Caco-2 (cell line): ENCODE results near the gene SLC43A2. TPM values are rescaled to one million over a fixed set of nuclear protein-coding genes. Genes with fewer than 3 reads are reported as not detected.

ENCODE experiments used
- BruUV-seq: library from RNA; stranded (reverse); fragments of 400-500 nt; replicated peaks from 2 replicates; lab custom pipeline; 2021; lab: Mats Ljungman, UMichigan
- CTCF ChIA-PET: fragments of 300-600 bp; sonication (Branson Sonifier 250); formaldehyde crosslinking; loops from one replicate; lab custom pipeline; 2022; ENCODE audit warnings: antibody characterized with exemption; lab: Charles Lee
- POLR2A ChIA-PET: fragments of 300-600 bp; sonication (Branson Sonifier 250); formaldehyde crosslinking; loops from one replicate; lab custom pipeline; 2022; ENCODE audit warnings: antibody characterized with exemption; lab: Charles Lee
- DNase-seq, 2 experiments: peaks; one replicate each; pipeline versions ENCODE4 v3.0.0 to v3.0.0-alpha.2; 2020 to 2022
- H3K27me3 ChIP-seq: replicated peaks from 2 replicates; pipeline ENCODE4 v1.6.0; 2011; ENCODE audit warnings: low read length; ENCODE audit not compliant: control insufficient read depth, insufficient read depth
- H3K36me3 ChIP-seq: 2 replicates; pipeline ENCODE4 v1.5.1; 2011; ENCODE audit warnings: low read length; ENCODE audit not compliant: control insufficient read depth, insufficient read depth
- H3K4me1 ChIP-seq: fragments of 250-450 bp; sonication (Bioruptor Pico); 2 replicates; pipeline ENCODE4 v1.5.1; 2020; ENCODE audit warnings: mild to moderate bottlenecking
- H3K4me3 ChIP-seq: 2 replicates; pipeline ENCODE4 v1.5.1; 2011; ENCODE audit warnings: low read depth, mild to moderate bottlenecking, control low read depth, low read length
- H3K9me3 ChIP-seq: fragments of 250-450 bp; sonication (Bioruptor Pico); 2 replicates; pipeline ENCODE4 v1.5.1; 2020; ENCODE audit warnings: mild to moderate bottlenecking, moderate library complexity
- H3K27ac Mint-ChIP-seq: one replicate; pipeline ENCODE4 v1.8.0; 2022; ENCODE audit warnings: mixed read lengths; ENCODE audit not compliant: unreplicated experiment
- H3K27me3 Mint-ChIP-seq: one replicate; pipeline ENCODE4 v1.8.0; 2022; ENCODE audit warnings: mixed read lengths; ENCODE audit not compliant: insufficient read depth, unreplicated experiment
- H3K36me3 Mint-ChIP-seq: one replicate; pipeline ENCODE4 v1.8.0; 2022; ENCODE audit warnings: mild to moderate bottlenecking, mixed read lengths; ENCODE audit not compliant: insufficient read depth, unreplicated experiment
- H3K4me1 Mint-ChIP-seq: one replicate; pipeline ENCODE4 v1.8.0; 2022; ENCODE audit warnings: low read depth, mixed read lengths; ENCODE audit not compliant: unreplicated experiment
- H3K4me3 Mint-ChIP-seq: one replicate; pipeline ENCODE4 v1.8.0; 2022; ENCODE audit warnings: mild to moderate bottlenecking, moderate library complexity, mixed read lengths; ENCODE audit not compliant: unreplicated experiment
- H3K9me3 Mint-ChIP-seq: one replicate; pipeline ENCODE4 v1.8.0; 2022; ENCODE audit warnings: mixed read lengths; ENCODE audit not compliant: unreplicated experiment
- CTCF ChIP-seq, 2 experiments: fragments of 200-600 bp in 1 of 2; IDR thresholded peaks; 1 replicate in 1 of 2; 2 replicates in 1 of 2; pipeline versions ENCODE4 v1.5.1 to v1.8.0; 2011 to 2022; ENCODE audit warnings: antibody characterized with exemption in 1 of 2, control low read depth in 1 of 2, inconsistent platforms in 1 of 2, low read depth in 1 of 2, low read length in 1 of 2, mild to moderate bottlenecking in 1 of 2, moderate library complexity in 1 of 2; ENCODE audit not compliant: insufficient read depth in 1 of 2, severe bottlenecking in 1 of 2, unreplicated experiment in 1 of 2
- intact Hi-C: fragments of 100-400 bp; cut with micrococcal nuclease; formaldehyde crosslinking; loops from one replicate; pipeline ENCODE4 v1.10.0; 2022; ENCODE audit not compliant: unreplicated experiment
- total RNA-seq: library from RNA; stranded (reverse); gene quantifications from 2 replicates; pipeline ENCODE4 v1.2.3, GENCODE V29; 2022

Gene SLC43A2
- total RNA-seq, 1 experiment from 2014 or later = 33.9 TPM

GRCh38 chr17:1605681-1606351, 22.8 kb downstream of the SLC43A2 start:
- ChIA-PET POLR2A (interaction anchor here (0.5 kb wide), 1 partner anchor 23 kb away, joined by 3 read pairs; the partner anchor contains the start of gene SLC43A2), CTCF (interaction anchor here (0.6 kb wide), 1 partner anchor 89 kb away, joined by 4 read pairs; the partner anchor contains the start of gene INPP5K)
- no peaks in the 10 kb centered on the region for H3K4me1 ChIP-seq
- Mint-ChIP-seq H3K36me3 (peaks cover 15% of the 10 kb centered on the region), H3K27ac (no peak overlapping the region), H3K9me3 (no peaks in the 10 kb centered on the region), H3K4me3 (no peak overlapping the region), H3K4me1 (no peaks in the 10 kb centered on the region), H3K27me3 (no peaks in the 10 kb centered on the region)
- no peak for DNase-seq
- BruUV-seq = no TSS peak
- TF ChIP-seq CTCF (IDR thresholded peaks at IDR 0.05; ENCODE audit: insufficient read depth in 1 of 2, low read depth in 1 of 2, low read length in 1 of 2, severe bottlenecking in 1 of 2, unreplicated experiment in 1 of 2) = no peak
- H3K9me3 ChIP-seq = peaks cover 6% of the 10 kb centered on the region; the same call in 1 of the 2 replicates
- intact Hi-C loops = no loop called here
- no peaks in the 10 kb centered on the region; the same call in 1 of the 2 replicates for H3K36me3 ChIP-seq
- no peak overlapping the region for H3K4me3 ChIP-seq
- H3K27me3 ChIP-seq = no peaks in the 10 kb centered on the region

- H3K9me3 ChIP-seq = peaks cover 6% of the 10 kb centered on the region; the same call in 1 of the 2 replicates
- DNase-seq = no peak
- no peaks in the 10 kb centered on the region for H3K27me3 ChIP-seq
- no peaks in the 10 kb centered on the region for H3K9me3 Mint-ChIP-seq
- H3K4me3 ChIP-seq = no peak overlapping the region
- no peak overlapping the region for H3K27ac Mint-ChIP-seq
- no peaks in the 10 kb centered on the region for H3K4me1 Mint-ChIP-seq
- POLR2A ChIA-PET = interaction anchor here (0.5 kb wide), 1 partner anchor 23 kb away, joined by 3 read pairs; the partner anchor contains the start of gene SLC43A2
- H3K36me3 ChIP-seq = no peaks in the 10 kb centered on the region; the same call in 1 of the 2 replicates
- no TSS peak for BruUV-seq
- no peak for TF ChIP-seq CTCF (IDR thresholded peaks at IDR 0.05; ENCODE audit: insufficient read depth in 1 of 2, low read depth in 1 of 2, low read length in 1 of 2, severe bottlenecking in 1 of 2, unreplicated experiment in 1 of 2)
- H3K27me3 Mint-ChIP-seq = no peaks in the 10 kb centered on the region
- CTCF ChIA-PET = interaction anchor here (0.6 to 1.3 kb wide), 2 partner anchors 31 to 88 kb away, joined by 3 to 4 read pairs; partner anchors contain the start of gene INPP5K
- intact Hi-C loops = no loop called here
- H3K4me1 ChIP-seq = no peaks in the 10 kb centered on the region
- peaks cover 21% of the 10 kb centered on the region for H3K36me3 Mint-ChIP-seq
- no peak overlapping the region for H3K4me3 Mint-ChIP-seq
Measured at GRCh38 chr17:1604831-1605528, 23.7 kb downstream of the SLC43A2 start.

- Mint-ChIP-seq H3K9me3 (no peaks in the 10 kb centered on the region), H3K27ac (no peak overlapping the region), H3K4me3 (no peak overlapping the region), H3K27me3 (no peaks in the 10 kb centered on the region), H3K36me3 (peaks cover 40% of the 10 kb centered on the region), H3K4me1 (peaks cover 14% of the 10 kb centered on the region)
- TF ChIP-seq CTCF (IDR thresholded peaks at IDR 0.05; ENCODE audit: insufficient read depth in 1 of 2, low read depth in 1 of 2, low read length in 1 of 2, severe bottlenecking in 1 of 2, unreplicated experiment in 1 of 2) = no peak
- no peaks in the 10 kb centered on the region for H3K27me3 ChIP-seq
- no peak overlapping the region for H3K4me3 ChIP-seq
- intact Hi-C loops = no loop called here
- BruUV-seq = no TSS peak
- peaks cover 26% of the 10 kb centered on the region for H3K4me1 ChIP-seq
- POLR2A ChIA-PET = no interaction called here
- no peak for DNase-seq
- H3K9me3 ChIP-seq = peaks cover 6% of the 10 kb centered on the region; the same call in 1 of the 2 replicates
- CTCF ChIA-PET = no interaction called here
- no peaks in the 10 kb centered on the region for H3K36me3 ChIP-seq
Measured at GRCh38 chr17:1601571-1601970, 27.1 kb downstream of the SLC43A2 start.
